K562 (cell line): Measurements from ENCODE around the gene PACS1. TPM values are rescaled to one million over a fixed set of nuclear protein-coding genes. Genes with fewer than 3 reads are reported as not detected.

Experiments
- ADNP ChIP-seq: fragments of 200-800 bp; sonication (Bioruptor generic); IDR thresholded peaks from 2 replicates; pipeline ENCODE4 v1.6.1; 2016; ENCODE audit warnings: missing genetic modification characterization, missing compliant biosample characterization
- BDP1 ChIP-seq: IDR thresholded peaks from 3 replicates; pipeline ENCODE4 v1.6.1; 2011; ENCODE audit not compliant: insufficient read length, insufficient read depth
- DPF2 ChIP-seq: fragments of 450-650 bp; IDR thresholded peaks from 2 replicates; pipeline ENCODE4 v1.6.1; 2016
- ESRRB ChIP-seq: fragments of 250-450 bp; sonication (Bioruptor Pico); IDR thresholded peaks from 2 replicates; pipeline ENCODE4 v1.5.0; 2020; ENCODE audit warnings: mild to moderate bottlenecking, moderate library complexity, borderline replicate concordance
- FOS ChIP-seq: IDR thresholded peaks from 3 replicates; pipeline ENCODE4 v1.6.1; 2011; ENCODE audit not compliant: insufficient read length; ENCODE audit errors: extremely low read depth
- FOXK1 ChIP-seq: sonication (generic); formaldehyde crosslinking; IDR thresholded peaks from 2 replicates; pipeline ENCODE4 v1.8.0; 2022; ENCODE audit warnings: missing genetic modification reagents, mild to moderate bottlenecking, borderline replicate concordance
- IFI16 ChIP-seq: fragments of 250-450 bp; sonication (Bioruptor Pico); IDR thresholded peaks from 2 replicates; pipeline ENCODE4 v2.1.2; 2022; ENCODE audit warnings: mild to moderate bottlenecking, inconsistent platforms
- MAZ ChIP-seq, 2 experiments: fragments of 450-650 bp in 1 of 2; sonication (generic) in 1 of 2; formaldehyde crosslinking; IDR thresholded peaks in 1 of 2; conservative IDR thresholded peaks in 1 of 2; 2 replicates each; pipeline versions ENCODE4 v1.4.0 to v1.5.0; 2020; ENCODE audit warnings: mild to moderate bottlenecking in 1 of 2, missing genetic modification reagents in 1 of 2
- PHF20 ChIP-seq: fragments of 450-650 bp; IDR thresholded peaks from 2 replicates; pipeline ENCODE4 v1.6.1; 2018; ENCODE audit not compliant: partially characterized antibody
- POLR2G ChIP-seq: fragments of 200-400 bp; formaldehyde crosslinking; IDR thresholded peaks from 2 replicates; pipeline ENCODE4 v1.6.1; 2017; ENCODE audit warnings: low read depth, mild to moderate bottlenecking, antibody characterized with exemption, low read length, moderate library complexity
- PTBP1 ChIP-seq: fragments of 200-400 bp; formaldehyde crosslinking; IDR thresholded peaks from 2 replicates; pipeline ENCODE4 v1.6.1; 2017; ENCODE audit warnings: low read depth, low read length
- TCFL5 ChIP-seq: fragments of 250-450 bp; sonication (Bioruptor Pico); conservative IDR thresholded peaks from 2 replicates; pipeline ENCODE4 v1.6.1; 2021; ENCODE audit warnings: mild to moderate bottlenecking, moderate library complexity, matching md5 sums
- ZBTB7A ChIP-seq: IDR thresholded peaks from 2 replicates; pipeline ENCODE4 v1.6.1; 2011; ENCODE audit warnings: low read depth, mild to moderate bottlenecking, low read length, moderate library complexity, borderline replicate concordance; ENCODE audit not compliant: control insufficient read depth
- ZNF23 ChIP-seq: fragments of 250-450 bp; sonication (Bioruptor Pico); IDR thresholded peaks from 2 replicates; pipeline ENCODE4 v1.4.0; 2020; ENCODE audit warnings: mild to moderate bottlenecking
- polyA plus RNA-seq, 8 experiments: library from polyadenylated mRNA; depleted of rRNA in 4 of 8; stranded (reverse) in 5 of 8; unstranded in 3 of 8; fragments of >200 nt; fragmentation: Nextera tagmentation in 2 of 8; fragmentation: Illumina TruSeq in 1 of 8; extraction: Ambion mirVana in 2 of 8; extraction: Trizol in 1 of 8; gene quantifications; 2 replicates each; pipeline versions ENCODE4 v1.2.1 to v1.2.3, GENCODE V29; 2011 to 2014; ENCODE audit warnings: inconsistent platforms in 1 of 8, missing spikeins in 1 of 8
- total RNA-seq, 7 experiments: library from RNA; depleted of rRNA in 6 of 7; stranded (reverse); fragments of >200 nt in 6 of 7; fragmentation: Illumina TruSeq in 2 of 7; extraction: Trizol in 2 of 7; gene quantifications; 2 replicates each; pipeline versions ENCODE4 v1.2.1 to v1.2.3, GENCODE V29; 2011 to 2021; ENCODE audit warnings: low replicate concordance in 1 of 7
- TF ChIP-seq, protein P1 (sequence below): fragments of 200-600 bp; sonication (generic); IDR thresholded peaks from one replicate; pipeline ENCODE4 v1.6.1; 2012; ENCODE audit warnings: mild to moderate bottlenecking, low read depth, low read length, inconsistent platforms
- TF ChIP-seq, protein P2 (sequence below): fragments of 200-800 bp; sonication (Bioruptor generic); IDR thresholded peaks from 2 replicates; pipeline ENCODE4 v1.6.1; 2017; ENCODE audit warnings: missing genetic modification characterization, missing compliant biosample characterization

The PACS1 gene
- total and polyA plus RNA-seq, 9 of the 15 experiments (the other 6 are each of a cell fraction or from before 2014, with no cell fraction given), result 0.34 to 28.1 (median 8.5) TPM

DNA sequence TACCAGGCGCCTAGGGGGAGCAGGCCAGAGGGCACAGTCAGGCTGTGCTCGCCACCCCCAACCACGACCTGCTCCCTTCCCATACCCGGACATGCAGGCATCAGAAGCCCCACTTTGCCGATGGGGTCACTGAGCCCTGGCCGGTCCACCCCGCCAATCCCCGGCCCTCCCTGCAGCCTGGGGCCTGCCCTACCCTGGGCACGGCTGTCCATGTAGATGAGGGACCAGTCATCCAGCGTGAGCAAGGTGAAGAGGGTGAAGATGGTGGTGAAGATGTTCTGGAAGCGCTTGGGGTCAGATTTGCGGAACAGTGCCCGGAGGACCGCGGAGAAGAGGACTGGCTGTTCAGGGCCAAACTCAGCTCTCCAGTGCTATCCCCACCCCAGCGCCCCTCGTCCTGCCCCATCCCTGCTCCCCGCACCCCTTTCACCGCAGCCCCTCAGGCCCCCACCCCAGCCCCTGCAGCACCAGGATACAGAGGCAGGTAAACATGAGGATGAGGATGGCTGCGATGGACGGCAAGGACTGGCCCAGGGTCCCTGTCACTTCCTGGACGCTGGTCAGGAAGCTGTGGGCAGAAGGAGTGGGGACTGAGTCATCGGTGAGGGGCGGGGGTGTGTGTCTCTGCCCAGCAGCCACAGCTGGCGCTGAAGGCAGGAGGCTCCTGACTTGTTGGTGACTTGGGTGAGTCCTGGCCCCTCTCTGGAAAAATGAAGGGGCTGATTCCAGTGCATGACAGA is 49.3 kb upstream of the PACS1 start (continued):
- TF ChIP-seq, protein P1, sequence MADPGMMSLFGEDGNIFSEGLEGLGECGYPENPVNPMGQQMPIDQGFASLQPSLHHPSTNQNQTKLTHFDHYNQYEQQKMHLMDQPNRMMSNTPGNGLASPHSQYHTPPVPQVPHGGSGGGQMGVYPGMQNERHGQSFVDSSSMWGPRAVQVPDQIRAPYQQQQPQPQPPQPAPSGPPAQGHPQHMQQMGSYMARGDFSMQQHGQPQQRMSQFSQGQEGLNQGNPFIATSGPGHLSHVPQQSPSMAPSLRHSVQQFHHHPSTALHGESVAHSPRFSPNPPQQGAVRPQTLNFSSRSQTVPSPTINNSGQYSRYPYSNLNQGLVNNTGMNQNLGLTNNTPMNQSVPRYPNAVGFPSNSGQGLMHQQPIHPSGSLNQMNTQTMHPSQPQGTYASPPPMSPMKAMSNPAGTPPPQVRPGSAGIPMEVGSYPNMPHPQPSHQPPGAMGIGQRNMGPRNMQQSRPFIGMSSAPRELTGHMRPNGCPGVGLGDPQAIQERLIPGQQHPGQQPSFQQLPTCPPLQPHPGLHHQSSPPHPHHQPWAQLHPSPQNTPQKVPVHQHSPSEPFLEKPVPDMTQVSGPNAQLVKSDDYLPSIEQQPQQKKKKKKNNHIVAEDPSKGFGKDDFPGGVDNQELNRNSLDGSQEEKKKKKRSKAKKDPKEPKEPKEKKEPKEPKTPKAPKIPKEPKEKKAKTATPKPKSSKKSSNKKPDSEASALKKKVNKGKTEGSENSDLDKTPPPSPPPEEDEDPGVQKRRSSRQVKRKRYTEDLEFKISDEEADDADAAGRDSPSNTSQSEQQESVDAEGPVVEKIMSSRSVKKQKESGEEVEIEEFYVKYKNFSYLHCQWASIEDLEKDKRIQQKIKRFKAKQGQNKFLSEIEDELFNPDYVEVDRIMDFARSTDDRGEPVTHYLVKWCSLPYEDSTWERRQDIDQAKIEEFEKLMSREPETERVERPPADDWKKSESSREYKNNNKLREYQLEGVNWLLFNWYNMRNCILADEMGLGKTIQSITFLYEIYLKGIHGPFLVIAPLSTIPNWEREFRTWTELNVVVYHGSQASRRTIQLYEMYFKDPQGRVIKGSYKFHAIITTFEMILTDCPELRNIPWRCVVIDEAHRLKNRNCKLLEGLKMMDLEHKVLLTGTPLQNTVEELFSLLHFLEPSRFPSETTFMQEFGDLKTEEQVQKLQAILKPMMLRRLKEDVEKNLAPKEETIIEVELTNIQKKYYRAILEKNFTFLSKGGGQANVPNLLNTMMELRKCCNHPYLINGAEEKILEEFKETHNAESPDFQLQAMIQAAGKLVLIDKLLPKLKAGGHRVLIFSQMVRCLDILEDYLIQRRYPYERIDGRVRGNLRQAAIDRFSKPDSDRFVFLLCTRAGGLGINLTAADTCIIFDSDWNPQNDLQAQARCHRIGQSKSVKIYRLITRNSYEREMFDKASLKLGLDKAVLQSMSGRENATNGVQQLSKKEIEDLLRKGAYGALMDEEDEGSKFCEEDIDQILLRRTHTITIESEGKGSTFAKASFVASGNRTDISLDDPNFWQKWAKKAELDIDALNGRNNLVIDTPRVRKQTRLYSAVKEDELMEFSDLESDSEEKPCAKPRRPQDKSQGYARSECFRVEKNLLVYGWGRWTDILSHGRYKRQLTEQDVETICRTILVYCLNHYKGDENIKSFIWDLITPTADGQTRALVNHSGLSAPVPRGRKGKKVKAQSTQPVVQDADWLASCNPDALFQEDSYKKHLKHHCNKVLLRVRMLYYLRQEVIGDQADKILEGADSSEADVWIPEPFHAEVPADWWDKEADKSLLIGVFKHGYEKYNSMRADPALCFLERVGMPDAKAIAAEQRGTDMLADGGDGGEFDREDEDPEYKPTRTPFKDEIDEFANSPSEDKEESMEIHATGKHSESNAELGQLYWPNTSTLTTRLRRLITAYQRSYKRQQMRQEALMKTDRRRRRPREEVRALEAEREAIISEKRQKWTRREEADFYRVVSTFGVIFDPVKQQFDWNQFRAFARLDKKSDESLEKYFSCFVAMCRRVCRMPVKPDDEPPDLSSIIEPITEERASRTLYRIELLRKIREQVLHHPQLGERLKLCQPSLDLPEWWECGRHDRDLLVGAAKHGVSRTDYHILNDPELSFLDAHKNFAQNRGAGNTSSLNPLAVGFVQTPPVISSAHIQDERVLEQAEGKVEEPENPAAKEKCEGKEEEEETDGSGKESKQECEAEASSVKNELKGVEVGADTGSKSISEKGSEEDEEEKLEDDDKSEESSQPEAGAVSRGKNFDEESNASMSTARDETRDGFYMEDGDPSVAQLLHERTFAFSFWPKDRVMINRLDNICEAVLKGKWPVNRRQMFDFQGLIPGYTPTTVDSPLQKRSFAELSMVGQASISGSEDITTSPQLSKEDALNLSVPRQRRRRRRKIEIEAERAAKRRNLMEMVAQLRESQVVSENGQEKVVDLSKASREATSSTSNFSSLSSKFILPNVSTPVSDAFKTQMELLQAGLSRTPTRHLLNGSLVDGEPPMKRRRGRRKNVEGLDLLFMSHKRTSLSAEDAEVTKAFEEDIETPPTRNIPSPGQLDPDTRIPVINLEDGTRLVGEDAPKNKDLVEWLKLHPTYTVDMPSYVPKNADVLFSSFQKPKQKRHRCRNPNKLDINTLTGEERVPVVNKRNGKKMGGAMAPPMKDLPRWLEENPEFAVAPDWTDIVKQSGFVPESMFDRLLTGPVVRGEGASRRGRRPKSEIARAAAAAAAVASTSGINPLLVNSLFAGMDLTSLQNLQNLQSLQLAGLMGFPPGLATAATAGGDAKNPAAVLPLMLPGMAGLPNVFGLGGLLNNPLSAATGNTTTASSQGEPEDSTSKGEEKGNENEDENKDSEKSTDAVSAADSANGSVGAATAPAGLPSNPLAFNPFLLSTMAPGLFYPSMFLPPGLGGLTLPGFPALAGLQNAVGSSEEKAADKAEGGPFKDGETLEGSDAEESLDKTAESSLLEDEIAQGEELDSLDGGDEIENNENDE, result no peak
- TF ChIP-seq TCFL5 (CRISPR knock-in tag), result no peak
- TF ChIP-seq DPF2, result peak; percentile 59; the same call in 1 of the 2 replicates
- TF ChIP-seq ZBTB7A, result 0 out of 2 replicates have a peak, but pooled peaks have one; percentile 9
- no peak for TF ChIP-seq ESRRB (CRISPR knock-in tag)
- no peak for TF ChIP-seq IFI16 (CRISPR knock-in tag)
- peak; percentile 29 for TF ChIP-seq FOS
- no peak for TF ChIP-seq ADNP (tag)
- TF ChIP-seq ZNF23 (CRISPR knock-in tag), result no peak
- TF ChIP-seq, protein P2, sequence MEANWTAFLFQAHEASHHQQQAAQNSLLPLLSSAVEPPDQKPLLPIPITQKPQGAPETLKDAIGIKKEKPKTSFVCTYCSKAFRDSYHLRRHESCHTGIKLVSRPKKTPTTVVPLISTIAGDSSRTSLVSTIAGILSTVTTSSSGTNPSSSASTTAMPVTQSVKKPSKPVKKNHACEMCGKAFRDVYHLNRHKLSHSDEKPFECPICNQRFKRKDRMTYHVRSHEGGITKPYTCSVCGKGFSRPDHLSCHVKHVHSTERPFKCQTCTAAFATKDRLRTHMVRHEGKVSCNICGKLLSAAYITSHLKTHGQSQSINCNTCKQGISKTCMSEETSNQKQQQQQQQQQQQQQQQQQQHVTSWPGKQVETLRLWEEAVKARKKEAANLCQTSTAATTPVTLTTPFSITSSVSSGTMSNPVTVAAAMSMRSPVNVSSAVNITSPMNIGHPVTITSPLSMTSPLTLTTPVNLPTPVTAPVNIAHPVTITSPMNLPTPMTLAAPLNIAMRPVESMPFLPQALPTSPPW (CRISPR knock-in tag), result peak; percentile 89
- peak; percentile 49 for TF ChIP-seq POLR2G
- no peak for TF ChIP-seq BDP1
- no peak for TF ChIP-seq PHF20
- TF ChIP-seq FOXK1 (CRISPR knock-in tag), result no peak
- TF ChIP-seq PTBP1, result no peak
- TF ChIP-seq MAZ (CRISPR knock-in tag; conservative IDR thresholded peaks at IDR 0.05 in 1 of 2, IDR thresholded peaks at IDR 0.05 in 1 of 2), result peak; percentile 69 to 77; a peak in 2 of 4 replicates
